ENCODE results near the gene SORCS3. TPM values are rescaled to one million over a fixed set of nuclear protein-coding genes. Genes with fewer than 3 reads are reported as not detected.

SORCS3 gene
- total and polyA plus RNA-seq, 9 of the 15 experiments (the other 6 are each of a cell fraction or from before 2014, with no cell fraction given) = not detected

- Histone ChIP-seq H3K4me2 (ENCODE audit: insufficient read depth, low read length) (no peak overlapping the region), H2AFZ (ENCODE audit: low read depth, low read length) (no peak overlapping the region)
Observed at GRCh38 chr10:105145711-105146110, 504.6 kb downstream of the SORCS3 start.

More at GRCh38 chr10:105145711-105146110, 504.6 kb downstream of the SORCS3 start:
- H3K9me1 ChIP-seq (ENCODE audit: control insufficient read depth, insufficient read depth, low read length) = no peaks in the 10 kb centered on the region
- no peaks in the 10 kb centered on the region for H3K79me2 ChIP-seq (ENCODE audit: control insufficient read depth, insufficient read depth, low read length)
- no peaks in the 10 kb centered on the region for H3K27me3 ChIP-seq (ENCODE audit: control insufficient read depth in 2 of 2, insufficient read depth in 2 of 2, low read length in 2 of 2)
- no peaks in the 10 kb centered on the region for H3K9me3 ChIP-seq (replicated peaks; ENCODE audit: control insufficient read depth, insufficient read depth, low read depth, low read length)
- no peaks in the 10 kb centered on the region for H3K4me1 ChIP-seq (replicated peaks in 1 of 2; ENCODE audit: control insufficient read depth in 2 of 2, insufficient read depth in 2 of 2, low read length in 2 of 2)
- DNase-seq (ENCODE audit: extremely low read depth in 1 of 4, low spot score in 3 of 4) (no peak), FAIRE-seq (no peak), ATAC-seq (no peak)
- TF ChIP-seq ZNF609 (CRISPR knock-in tag; IDR thresholded peaks at IDR 0.05; ENCODE audit: borderline replicate concordance) (no peak), TARDBP (IDR thresholded peaks at IDR 0.05) (no peak)
- BruUV-seq (replicated peaks) = no TSS peak
- ChIA-PET CTCF (ENCODE audit: low intra/inter-chr PET ratio) (no interaction called here), POLR2A (no interaction called here)
- intact Hi-C loops (cut with micrococcal nuclease) = no loop called here
- H3K27ac ChIP-seq (ENCODE audit: extremely low read depth, low read depth, low read length) = no peak overlapping the region
- in situ Hi-C loops (cut with MboI) = no loop called here
- no peaks in the 10 kb centered on the region for H3K36me3 ChIP-seq (ENCODE audit: control insufficient read depth, insufficient read depth, low read length)
- H3K4me3 ChIP-seq = no peak overlapping the region
- H3K9ac ChIP-seq (ENCODE audit: insufficient read depth in 1 of 2, low read depth in 2 of 2, low read length in 2 of 2) = no peak overlapping the region
- 0% methylated on average over 2 of the region's 2 CpGs for WGBS (ENCODE audit: insufficient coverage, low coverage, missing lambda C conversion rate)
- no peaks in the 10 kb centered on the region for H4K20me1 ChIP-seq (replicated peaks; ENCODE audit: control insufficient read depth, insufficient read depth, low read length)

Measured in K562 (cell line).